ENCODE measurements around the gene CYP4A22.

Gene CYP4A22

GRCh38 chr1:47178654-47179016 lies 41.4 kb downstream of the CYP4A22 start:
- no peak for TF ChIP-seq FOXP2 (optimal IDR thresholded peaks at IDR 0.05; ENCODE audit: borderline replicate concordance, extremely low read depth, extremely low read length, insufficient read depth)
- no peak for TF ChIP-seq SIN3A (IDR thresholded peaks at IDR 0.05; ENCODE audit: borderline replicate concordance, insufficient read depth, low read length)
- no peak for TF ChIP-seq POLR2AphosphoS5 (IDR thresholded peaks at IDR 0.05; ENCODE audit: low read depth, low read length)
- TF ChIP-seq TAF1 (IDR thresholded peaks at IDR 0.05; ENCODE audit: borderline replicate concordance, insufficient read depth, low read length) = no peak
- TF ChIP-seq REST (IDR thresholded peaks at IDR 0.05; ENCODE audit: insufficient read depth in 1 of 2, low read depth in 2 of 2, low read length in 2 of 2) = no peak

DNA sequence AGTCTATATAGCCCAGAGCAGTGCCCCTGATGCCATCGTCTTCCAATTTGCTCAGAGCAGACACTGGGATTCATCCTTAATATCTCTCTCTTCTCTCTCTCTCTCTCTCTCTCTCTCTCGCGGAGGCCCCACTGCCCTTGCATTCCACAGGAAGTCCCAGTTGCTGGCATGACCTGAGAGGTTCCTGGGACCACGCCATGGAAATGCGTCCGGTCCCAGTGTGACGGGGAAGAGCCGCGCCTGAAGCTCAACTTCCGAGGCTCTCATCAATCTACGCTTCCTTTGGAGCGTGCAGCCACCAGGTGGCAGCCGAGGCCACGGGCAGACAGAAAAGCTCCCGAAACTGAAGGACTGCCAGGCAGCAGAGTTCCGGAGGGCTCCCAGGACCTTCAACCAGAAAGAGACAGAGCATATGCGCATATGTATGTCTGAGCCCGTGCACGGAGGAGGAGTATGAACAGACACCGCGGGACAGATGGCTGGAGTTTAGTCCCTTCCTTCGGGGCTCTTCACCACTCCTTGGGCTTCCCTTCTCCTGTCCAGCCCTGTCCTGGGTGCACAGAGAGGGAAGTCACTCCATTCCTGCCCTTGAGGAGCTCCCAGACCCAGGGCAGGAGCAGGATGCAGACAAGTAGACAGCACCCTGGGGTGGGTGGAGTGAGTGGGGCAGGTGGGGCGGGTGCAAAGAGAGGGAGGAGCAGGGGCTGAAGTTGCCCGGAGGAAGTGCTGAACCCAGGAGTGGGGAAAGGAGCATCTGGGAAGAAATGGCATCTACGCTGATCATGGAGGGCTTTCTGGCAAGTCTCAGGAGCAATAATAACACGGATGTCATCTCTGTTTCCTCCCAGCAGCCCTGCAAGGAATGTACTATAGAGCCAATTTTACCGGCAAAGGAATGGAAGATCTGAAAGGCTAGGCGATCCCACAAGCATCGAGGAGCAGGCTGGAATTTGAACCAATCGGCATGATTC lies 42.1 kb downstream of the CYP4A22 start:
- TF ChIP-seq FOXP2 (optimal IDR thresholded peaks at IDR 0.05; ENCODE audit: borderline replicate concordance, extremely low read depth, extremely low read length, insufficient read depth) = peak; percentile 46
- no peak; the same call in 1 of the 2 replicates for TF ChIP-seq TAF1 (IDR thresholded peaks at IDR 0.05; ENCODE audit: borderline replicate concordance, insufficient read depth, low read length)
- TF ChIP-seq REST (IDR thresholded peaks at IDR 0.05; ENCODE audit: insufficient read depth in 1 of 2, low read depth in 2 of 2, low read length in 2 of 2) = no peak
- no peak for TF ChIP-seq SIN3A (IDR thresholded peaks at IDR 0.05; ENCODE audit: borderline replicate concordance, insufficient read depth, low read length)
- no peak for TF ChIP-seq POLR2AphosphoS5 (IDR thresholded peaks at IDR 0.05; ENCODE audit: low read depth, low read length)

DNA sequence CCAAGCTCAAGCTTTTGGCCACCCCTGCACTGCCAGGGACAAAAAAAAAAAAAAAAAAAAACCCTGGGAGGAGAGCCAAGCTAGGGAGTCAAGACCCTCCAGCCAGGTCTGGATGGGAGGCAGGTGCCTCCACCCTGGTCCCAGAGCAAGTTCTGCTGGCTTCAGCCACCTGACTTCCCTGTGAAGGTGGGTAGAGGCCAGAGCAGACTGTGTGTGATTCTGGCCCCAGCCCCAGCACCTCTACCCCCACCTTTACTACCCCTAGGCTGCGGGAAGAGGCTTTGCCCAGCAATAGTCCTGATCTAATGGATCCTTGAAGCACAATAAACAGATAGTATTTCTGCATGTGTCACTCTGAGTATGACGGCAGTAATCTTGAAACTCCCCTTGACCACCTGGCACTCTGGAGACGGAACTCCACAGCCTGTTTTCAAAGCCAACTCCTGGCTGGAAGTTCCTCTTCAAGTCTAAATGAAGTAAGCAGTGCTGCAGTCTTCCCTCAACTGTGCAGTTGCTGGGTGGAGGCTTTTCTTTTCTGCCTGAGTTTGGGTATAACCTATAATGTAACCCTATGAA lies 42.8 kb downstream of the CYP4A22 start:
- TF ChIP-seq REST (IDR thresholded peaks at IDR 0.05; ENCODE audit: insufficient read depth in 1 of 2, low read depth in 2 of 2, low read length in 2 of 2) = no peak
- no peak for TF ChIP-seq FOXP2 (optimal IDR thresholded peaks at IDR 0.05; ENCODE audit: borderline replicate concordance, extremely low read depth, extremely low read length, insufficient read depth)
- TF ChIP-seq POLR2AphosphoS5 (IDR thresholded peaks at IDR 0.05; ENCODE audit: low read depth, low read length) = no peak
- TF ChIP-seq TAF1 (IDR thresholded peaks at IDR 0.05; ENCODE audit: borderline replicate concordance, insufficient read depth, low read length) = no peak
- no peak for TF ChIP-seq SIN3A (IDR thresholded peaks at IDR 0.05; ENCODE audit: borderline replicate concordance, insufficient read depth, low read length)

DNA sequence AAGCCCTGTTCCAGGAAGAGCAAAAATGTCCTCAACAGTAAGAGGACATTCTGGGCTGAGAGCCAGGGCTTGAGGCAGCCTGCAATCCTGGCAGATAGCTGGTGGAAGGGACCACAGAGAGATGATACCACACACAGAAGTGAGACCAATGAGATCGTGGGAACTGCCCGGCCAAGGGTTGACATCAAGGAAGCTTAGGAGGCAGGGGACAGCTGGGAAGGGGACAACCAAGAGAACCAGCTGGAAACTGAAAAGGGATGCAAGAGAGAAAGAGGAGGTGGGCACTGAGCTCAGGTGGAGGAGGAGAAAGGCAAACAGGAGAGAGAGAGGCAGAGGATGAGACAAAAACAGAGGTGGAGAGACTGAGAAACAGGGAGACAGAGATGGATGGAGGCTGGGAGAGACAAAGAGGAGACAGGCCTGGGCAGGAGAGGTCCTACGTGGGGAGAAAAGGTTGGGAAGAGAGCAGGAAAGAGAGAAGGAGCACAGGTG lies 43.4 kb downstream of the CYP4A22 start:
- TF ChIP-seq SIN3A (IDR thresholded peaks at IDR 0.05; ENCODE audit: borderline replicate concordance, insufficient read depth, low read length) (no peak), REST (IDR thresholded peaks at IDR 0.05; ENCODE audit: insufficient read depth in 1 of 2, low read depth in 2 of 2, low read length in 2 of 2) (no peak), TAF1 (IDR thresholded peaks at IDR 0.05; ENCODE audit: borderline replicate concordance, insufficient read depth, low read length) (no peak), POLR2AphosphoS5 (IDR thresholded peaks at IDR 0.05; ENCODE audit: low read depth, low read length) (no peak), FOXP2 (optimal IDR thresholded peaks at IDR 0.05; ENCODE audit: borderline replicate concordance, extremely low read depth, extremely low read length, insufficient read depth) (no peak)

All from PFSK-1 (cell line).